ENCODE data around the gene SULT4A1.

SULT4A1 gene

DNA sequence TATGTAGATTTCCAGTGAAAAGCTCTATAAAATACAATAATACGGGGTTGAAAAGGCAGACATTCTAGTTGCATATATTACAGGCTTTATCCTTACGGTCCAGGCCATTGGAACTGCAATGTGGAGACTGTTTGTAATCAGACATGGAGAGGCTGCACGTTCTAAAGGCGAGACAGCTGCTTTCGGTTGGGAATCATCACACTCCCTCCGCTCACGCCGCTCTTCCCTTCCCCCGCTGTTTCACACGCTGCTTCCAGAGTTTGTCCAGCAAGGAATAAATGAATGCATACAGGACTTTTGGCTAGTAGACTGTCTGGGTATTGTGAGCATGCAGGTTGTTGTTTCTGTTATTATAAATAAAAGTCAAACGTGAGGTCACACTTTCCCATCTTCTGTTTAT is 36.7 kb downstream of the SULT4A1 start:
- Histone ChIP-seq H3K79me2 (no peaks in the 10 kb centered on the region), H3K9ac (no peak overlapping the region), H3K36me3 (ENCODE audit: control insufficient read depth, insufficient read depth, low read length) (no peaks in the 10 kb centered on the region), H2AFZ (no peak overlapping the region), H3K9me3 (ENCODE audit: control insufficient read depth, low read length) (no peaks in the 10 kb centered on the region), H3K27ac (no peak overlapping the region), H3K4me1 (no peaks in the 10 kb centered on the region), H3K4me3 (ENCODE audit: low read depth, low read length) (no peak overlapping the region), H3K4me2 (ENCODE audit: low read length) (no peak overlapping the region), H3K27me3 (ENCODE audit: control insufficient read depth, insufficient read depth, low read length) (no peaks in the 10 kb centered on the region)
- TF ChIP-seq, protein P1, sequence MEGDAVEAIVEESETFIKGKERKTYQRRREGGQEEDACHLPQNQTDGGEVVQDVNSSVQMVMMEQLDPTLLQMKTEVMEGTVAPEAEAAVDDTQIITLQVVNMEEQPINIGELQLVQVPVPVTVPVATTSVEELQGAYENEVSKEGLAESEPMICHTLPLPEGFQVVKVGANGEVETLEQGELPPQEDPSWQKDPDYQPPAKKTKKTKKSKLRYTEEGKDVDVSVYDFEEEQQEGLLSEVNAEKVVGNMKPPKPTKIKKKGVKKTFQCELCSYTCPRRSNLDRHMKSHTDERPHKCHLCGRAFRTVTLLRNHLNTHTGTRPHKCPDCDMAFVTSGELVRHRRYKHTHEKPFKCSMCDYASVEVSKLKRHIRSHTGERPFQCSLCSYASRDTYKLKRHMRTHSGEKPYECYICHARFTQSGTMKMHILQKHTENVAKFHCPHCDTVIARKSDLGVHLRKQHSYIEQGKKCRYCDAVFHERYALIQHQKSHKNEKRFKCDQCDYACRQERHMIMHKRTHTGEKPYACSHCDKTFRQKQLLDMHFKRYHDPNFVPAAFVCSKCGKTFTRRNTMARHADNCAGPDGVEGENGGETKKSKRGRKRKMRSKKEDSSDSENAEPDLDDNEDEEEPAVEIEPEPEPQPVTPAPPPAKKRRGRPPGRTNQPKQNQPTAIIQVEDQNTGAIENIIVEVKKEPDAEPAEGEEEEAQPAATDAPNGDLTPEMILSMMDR (IDR thresholded peaks at IDR 0.05), result no peak

DNA sequence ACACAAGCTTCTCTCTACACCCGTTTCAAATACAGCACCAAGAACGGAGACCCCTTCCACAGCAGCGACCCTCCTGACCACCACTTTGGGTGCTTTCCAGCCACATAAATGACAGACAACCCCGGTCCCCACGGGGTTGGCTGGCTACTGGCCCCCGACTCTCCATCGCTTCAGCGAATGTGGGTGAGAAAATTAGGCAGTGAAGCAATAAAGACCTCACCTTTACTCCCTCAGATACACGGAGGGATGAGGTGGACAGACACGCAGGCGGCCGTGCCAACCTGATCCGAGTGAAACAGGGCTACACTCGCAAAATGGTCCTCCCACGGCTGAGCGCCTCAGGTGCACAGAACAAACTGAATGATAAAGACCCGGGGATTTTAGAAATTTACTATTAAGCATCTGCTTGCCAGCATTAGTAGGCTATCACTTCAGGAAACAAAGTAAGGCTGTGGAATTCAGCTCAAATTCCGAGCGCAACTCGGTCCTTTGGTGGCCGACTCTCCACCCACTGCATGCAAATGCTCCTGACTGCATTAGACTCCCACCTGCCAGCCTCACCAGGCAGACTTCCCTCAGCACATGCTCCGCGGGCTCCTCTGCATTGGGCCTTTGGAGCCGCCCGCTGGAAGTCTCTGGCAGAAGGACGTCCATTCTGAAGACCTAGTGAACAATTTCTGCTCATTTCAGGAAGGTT is 37.4 kb downstream of the SULT4A1 start:
- H3K4me2 ChIP-seq (ENCODE audit: low read length), result no peak overlapping the region
- no peaks in the 10 kb centered on the region for H3K36me3 ChIP-seq (ENCODE audit: control insufficient read depth, insufficient read depth, low read length)
- H3K79me2 ChIP-seq, result no peaks in the 10 kb centered on the region
- H3K9ac ChIP-seq, result no peak overlapping the region
- no peak overlapping the region for H2AFZ ChIP-seq
- TF ChIP-seq, protein P1 (IDR thresholded peaks at IDR 0.05), result no peak
- H3K27me3 ChIP-seq (ENCODE audit: control insufficient read depth, insufficient read depth, low read length), result no peaks in the 10 kb centered on the region
- H3K4me1 ChIP-seq, result no peaks in the 10 kb centered on the region
- no peak overlapping the region for H3K4me3 ChIP-seq (ENCODE audit: low read depth, low read length)
- no peaks in the 10 kb centered on the region for H3K9me3 ChIP-seq (ENCODE audit: control insufficient read depth, low read length)
- no peak overlapping the region for H3K27ac ChIP-seq

DNA sequence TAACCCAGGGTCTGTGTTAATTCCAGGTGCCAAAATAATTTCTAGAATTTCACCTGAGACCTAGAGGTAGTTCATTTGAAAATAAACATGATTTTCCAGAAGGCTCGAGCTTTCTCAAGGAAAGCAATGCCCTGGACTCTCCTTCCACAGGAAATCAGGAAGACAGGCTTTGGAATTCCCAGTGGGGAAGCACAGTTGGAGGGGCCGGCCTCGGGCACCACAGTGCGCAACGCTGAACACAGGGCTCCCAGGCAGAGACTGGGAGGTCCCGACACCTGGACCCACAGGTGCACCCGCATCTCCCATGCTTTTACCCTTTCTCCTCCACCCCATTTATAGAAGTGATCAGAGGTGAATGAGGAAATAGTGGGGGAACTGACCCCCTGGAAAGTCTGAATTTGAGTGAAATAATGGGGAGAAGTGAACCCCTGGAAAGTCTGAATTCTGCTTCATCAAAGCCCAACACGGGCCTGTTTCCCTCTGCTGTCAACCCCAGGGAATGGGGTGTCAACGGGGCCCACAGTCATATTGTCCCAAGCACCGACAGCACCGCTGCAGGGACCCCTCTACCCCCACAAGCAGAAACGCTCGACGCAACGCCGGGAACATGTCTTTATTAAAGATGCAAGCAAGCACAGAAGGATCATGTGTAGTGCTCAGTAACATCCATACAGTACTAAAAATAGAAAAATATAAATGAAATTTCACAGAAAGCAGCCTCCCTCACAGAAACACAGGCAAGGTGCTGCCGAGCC is 38.2 kb downstream of the SULT4A1 start:
- no peaks in the 10 kb centered on the region for H3K4me1 ChIP-seq
- no peaks in the 10 kb centered on the region for H3K9me3 ChIP-seq (ENCODE audit: control insufficient read depth, low read length)
- no peak overlapping the region for H3K4me2 ChIP-seq (ENCODE audit: low read length)
- H3K27ac ChIP-seq, result no peak overlapping the region
- no peaks in the 10 kb centered on the region for H3K27me3 ChIP-seq (ENCODE audit: control insufficient read depth, insufficient read depth, low read length)
- no peaks in the 10 kb centered on the region for H3K36me3 ChIP-seq (ENCODE audit: control insufficient read depth, insufficient read depth, low read length)
- TF ChIP-seq, protein P1 (IDR thresholded peaks at IDR 0.05), result no peak
- H3K9ac ChIP-seq, result no peak overlapping the region
- H3K79me2 ChIP-seq, result no peaks in the 10 kb centered on the region
- no peak overlapping the region for H2AFZ ChIP-seq
- H3K4me3 ChIP-seq (ENCODE audit: low read depth, low read length), result no peak overlapping the region

DNA sequence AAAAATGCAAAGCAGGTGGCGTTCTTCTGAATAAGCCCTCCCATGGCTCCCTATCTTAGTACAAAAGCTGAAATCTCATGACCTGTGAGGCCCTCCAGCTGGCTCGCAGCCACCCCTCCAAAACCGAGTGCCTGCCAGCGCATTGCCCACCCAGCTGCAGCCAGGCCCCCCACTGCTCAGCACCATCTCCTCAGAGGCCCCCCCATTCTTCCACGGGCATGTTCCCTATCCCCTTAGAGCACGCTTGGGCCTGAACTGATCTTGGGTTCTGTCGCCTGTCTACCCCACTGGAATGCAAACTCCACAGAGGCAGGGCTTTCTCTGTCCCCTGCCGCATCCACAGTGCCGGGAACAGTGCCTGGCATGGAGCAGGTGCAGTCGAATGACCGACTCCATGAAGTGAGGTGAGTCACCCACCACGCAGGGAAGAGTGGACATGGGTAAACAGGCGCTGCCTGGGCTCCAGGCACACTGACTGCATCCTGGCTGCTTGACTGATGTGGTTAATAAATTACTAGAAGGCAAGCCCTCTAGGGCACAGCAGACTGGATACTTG is 38.9 kb downstream of the SULT4A1 start:
- Histone ChIP-seq H3K4me2 (ENCODE audit: low read length) (no peak overlapping the region), H3K36me3 (ENCODE audit: control insufficient read depth, insufficient read depth, low read length) (no peaks in the 10 kb centered on the region), H3K4me1 (no peaks in the 10 kb centered on the region), H3K27me3 (ENCODE audit: control insufficient read depth, insufficient read depth, low read length) (no peaks in the 10 kb centered on the region), H2AFZ (no peak overlapping the region), H3K4me3 (ENCODE audit: low read depth, low read length) (no peak overlapping the region), H3K27ac (no peak overlapping the region), H3K9me3 (ENCODE audit: control insufficient read depth, low read length) (no peaks in the 10 kb centered on the region), H3K9ac (no peak overlapping the region), H3K79me2 (no peaks in the 10 kb centered on the region)
- TF ChIP-seq, protein P1 (IDR thresholded peaks at IDR 0.05), result no peak
